GM12865 (cell line): Measurements from ENCODE around the gene MYO10.

Source experiments
- DNase-seq: peaks from one replicate; pipeline ENCODE4 v3.0.0; 2010; ENCODE audit warnings: low read depth
- H3K4me3 ChIP-seq: 2 replicates; pipeline ENCODE4 v1.5.1; 2011; ENCODE audit warnings: mild to moderate bottlenecking, low read depth, low read length, control low read depth
- CTCF ChIP-seq: IDR thresholded peaks from 2 replicates; pipeline ENCODE4 v1.5.1; 2011; ENCODE audit warnings: low read length, control low read depth, low read depth, inconsistent platforms; ENCODE audit not compliant: insufficient read depth; ENCODE audit errors: missing control alignments

MYO10 gene

GRCh38 chr5:16712178-16712577, 223.9 kb downstream of the MYO10 start:
- no peak for DNase-seq
- H3K4me3 ChIP-seq, result no peak overlapping the region
- no peak for TF ChIP-seq CTCF

- no peak overlapping the region for H3K4me3 ChIP-seq
- TF ChIP-seq CTCF, result no peak
- no peak for DNase-seq
Observed at GRCh38 chr5:16709691-16710433, 226.2 kb downstream of the MYO10 start.

GRCh38 chr5:16707869-16708192, 228.3 kb downstream of the MYO10 start:
- no peak overlapping the region for H3K4me3 ChIP-seq
- DNase-seq, result no peak
- TF ChIP-seq CTCF, result no peak

GRCh38 chr5:16707168-16707868, 228.8 kb downstream of the MYO10 start:
- TF ChIP-seq CTCF, result no peak
- no peak for DNase-seq
- H3K4me3 ChIP-seq, result no peak overlapping the region

GRCh38 chr5:16704945-16705344, 231.1 kb downstream of the MYO10 start:
- TF ChIP-seq CTCF, result no peak
- no peak for DNase-seq
- H3K4me3 ChIP-seq, result no peak overlapping the region

GRCh38 chr5:16702964-16703363, 233.1 kb downstream of the MYO10 start:
- no peak overlapping the region for H3K4me3 ChIP-seq
- TF ChIP-seq CTCF, result no peak
- DNase-seq, result no peak
